ENCODE measurements around the gene RELL2.

Gene RELL2

DNA sequence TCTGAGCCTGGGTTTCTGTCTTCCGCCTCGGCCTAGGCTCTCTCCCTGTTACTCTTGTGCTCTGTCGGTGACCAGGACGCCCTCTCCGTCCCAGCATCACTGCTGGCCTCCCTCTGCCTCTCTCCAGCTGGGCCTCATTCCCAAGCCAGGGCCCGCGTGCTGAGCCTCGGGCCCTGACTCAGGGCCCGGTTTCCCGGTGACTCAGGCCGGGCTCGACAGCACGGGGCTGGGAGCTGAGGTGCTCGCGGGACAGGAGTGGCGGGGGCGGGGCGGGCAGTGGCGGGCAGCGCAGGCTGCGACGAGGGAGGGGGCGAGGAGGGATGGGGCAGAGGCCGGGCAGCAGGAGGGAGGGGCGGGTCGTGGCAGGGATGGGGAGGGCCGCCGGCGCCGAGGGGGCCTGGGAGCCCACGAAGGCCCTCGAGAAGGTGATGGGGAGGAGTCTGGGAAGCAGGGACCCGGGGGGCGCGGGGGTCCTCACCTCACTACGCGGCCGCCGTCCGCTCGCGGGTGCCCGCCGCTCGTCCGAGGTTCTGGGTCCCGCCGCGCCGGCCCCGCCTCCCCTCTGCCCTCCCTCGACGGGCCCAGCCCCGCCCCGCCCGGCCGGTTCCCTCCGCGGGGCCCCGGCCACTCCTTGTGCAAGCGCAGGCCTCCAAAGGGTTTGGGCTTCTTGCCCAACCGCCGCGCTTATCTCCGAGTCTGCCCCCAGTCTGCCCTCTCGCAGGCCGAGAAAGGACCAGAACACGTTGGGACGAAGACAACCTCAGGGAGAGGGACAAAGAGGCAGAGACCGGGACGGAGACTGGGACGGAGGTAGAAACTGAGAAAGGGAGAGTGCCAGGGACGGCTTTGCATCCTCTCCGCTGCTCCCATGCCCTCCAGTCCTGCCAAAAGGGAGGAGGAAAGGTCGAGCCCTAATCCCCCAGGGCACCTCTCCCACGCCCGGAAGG lies 45.2 kb downstream of the RELL2 start, which contains the start of gene ARAP3:
Gene ARAP3, minus strand, starts transcription at position 536 of the 947 bp plus-strand sequence. CDS start 1,744 bp downstream, outside the sequence.
- POLR2A ChIA-PET, result interaction anchor here (0.6 to 1.7 kb wide), 4 partner anchors 10 to 288 kb away, joined by 3 to 8 read pairs (median 4); partner anchors contain the start of gene DELE1
- H3K9me3 ChIP-seq (ENCODE audit: control insufficient read depth, insufficient read depth, low read depth, low read length), result no peaks in the 10 kb centered on the region
- CTCF ChIA-PET, result interaction anchor here (0.7 to 2.9 kb wide), 6 partner anchors 10 to 278 kb away, joined by 3 to 28 read pairs (median 6); no protein-coding TSS in a partner anchor
- peak within 1 kb of the TSS; percentile 52 for H3K4me3 ChIP-seq (ENCODE audit: low read depth, low read length)
- no peaks in the 10 kb centered on the region for H3K4me1 ChIP-seq (ENCODE audit: control insufficient read depth, insufficient read depth, low read length)
- H3K27ac ChIP-seq (ENCODE audit: extremely low read depth, low read depth, low read length), result peak within 1 kb of the TSS; percentile 52; the same call in 1 of the 2 replicates
- no peaks in the 10 kb centered on the region; a peak in 1 of 3 replicates for H3K36me3 ChIP-seq (ENCODE audit: control insufficient read depth in 2 of 2, insufficient read depth in 1 of 2, low read length in 2 of 2)
- TF ChIP-seq KLF9 (tag by site-specific recombination; IDR thresholded peaks at IDR 0.05; ENCODE audit: low read depth) (peak; percentile 63), ZBTB8A (tag by site-specific recombination; IDR thresholded peaks at IDR 0.05) (peak; percentile 52; the same call in 1 of the 2 replicates), ZNF362 (tag by site-specific recombination; IDR thresholded peaks at IDR 0.05) (no peak), REPIN1 (tag by site-specific recombination; IDR thresholded peaks at IDR 0.05; ENCODE audit: low read depth) (no peak), KLF10 (tag by site-specific recombination; IDR thresholded peaks at IDR 0.05) (peak; percentile 66; the same call in 1 of the 2 replicates), ZFP3 (tag by site-specific recombination; IDR thresholded peaks at IDR 0.05; ENCODE audit: low read depth) (no peak), ZNF629 (tag by site-specific recombination; IDR thresholded peaks at IDR 0.05) (0 out of 2 replicates have a peak, but pooled peaks have one; percentile 28), ZNF366 (tag by site-specific recombination; conservative IDR thresholded peaks at IDR 0.05) (peak; percentile 39; the same call in 1 of the 2 replicates), ZNF76 (tag by site-specific recombination; IDR thresholded peaks at IDR 0.05; ENCODE audit: borderline replicate concordance, low read depth) (peak; percentile 58; the same call in 1 of the 2 replicates), ZNF335 (tag by site-specific recombination; conservative IDR thresholded peaks at IDR 0.05) (peak; percentile 84), ZNF654 (tag by site-specific recombination; IDR thresholded peaks at IDR 0.05; ENCODE audit: low read depth) (no peak), ZBTB48 (tag by site-specific recombination; IDR thresholded peaks at IDR 0.05) (peak; percentile 66; the same call in 1 of the 2 replicates), ZNF585B (tag by site-specific recombination; IDR thresholded peaks at IDR 0.05) (no peak), ZIC2 (tag by site-specific recombination; IDR thresholded peaks at IDR 0.05) (peak; percentile 87), ZNF2 (tag by site-specific recombination; IDR thresholded peaks at IDR 0.05) (0 out of 2 replicates have a peak, but pooled peaks have one; percentile 75), ZNF677 (tag by site-specific recombination; IDR thresholded peaks at IDR 0.05) (no peak), ZBTB26 (tag by site-specific recombination; optimal IDR thresholded peaks at IDR 0.05) (peak; percentile 82), ZNF600 (tag by site-specific recombination; IDR thresholded peaks at IDR 0.05) (peak; percentile 73), ZFP69B (tag by site-specific recombination; IDR thresholded peaks at IDR 0.05) (peak; percentile 42; the same call in 1 of the 2 replicates), ZNF391 (tag by site-specific recombination; IDR thresholded peaks at IDR 0.05; ENCODE audit: borderline replicate concordance, low read depth) (peak; percentile 41; the same call in 1 of the 2 replicates), ZNF660 (tag by site-specific recombination; IDR thresholded peaks at IDR 0.05) (peak; percentile 44), ZBTB20 (tag by site-specific recombination; IDR thresholded peaks at IDR 0.05) (peak; percentile 78), ZNF488 (tag by site-specific recombination; IDR thresholded peaks at IDR 0.05) (no peak), ZNF324 (tag by site-specific recombination; IDR thresholded peaks at IDR 0.05) (no peak), BCL11B (tag by site-specific recombination; IDR thresholded peaks at IDR 0.05; ENCODE audit: low read depth) (no peak), ZBTB17 (tag by site-specific recombination; IDR thresholded peaks at IDR 0.05) (peak; percentile 34), GLIS1 (tag by site-specific recombination; IDR thresholded peaks at IDR 0.05) (peak; percentile 28; the same call in 1 of the 2 replicates), SP7 (tag by site-specific recombination; IDR thresholded peaks at IDR 0.05) (peak; percentile 67), ZNF341 (tag by site-specific recombination; IDR thresholded peaks at IDR 0.05; ENCODE audit: low read depth) (peak; percentile 10; the same call in 1 of the 2 replicates), ZNF174 (tag by site-specific recombination; IDR thresholded peaks at IDR 0.05) (no peak), GLIS2 (tag by site-specific recombination; IDR thresholded peaks at IDR 0.05) (peak; percentile 75), ZNF140 (tag by site-specific recombination; IDR thresholded peaks at IDR 0.05) (no peak), ZEB2 (tag by site-specific recombination; IDR thresholded peaks at IDR 0.05) (0 out of 2 replicates have a peak, but pooled peaks have one; percentile 17), ZNF548 (tag by site-specific recombination; IDR thresholded peaks at IDR 0.05) (no peak)
- TF ChIP-seq, protein P1, sequence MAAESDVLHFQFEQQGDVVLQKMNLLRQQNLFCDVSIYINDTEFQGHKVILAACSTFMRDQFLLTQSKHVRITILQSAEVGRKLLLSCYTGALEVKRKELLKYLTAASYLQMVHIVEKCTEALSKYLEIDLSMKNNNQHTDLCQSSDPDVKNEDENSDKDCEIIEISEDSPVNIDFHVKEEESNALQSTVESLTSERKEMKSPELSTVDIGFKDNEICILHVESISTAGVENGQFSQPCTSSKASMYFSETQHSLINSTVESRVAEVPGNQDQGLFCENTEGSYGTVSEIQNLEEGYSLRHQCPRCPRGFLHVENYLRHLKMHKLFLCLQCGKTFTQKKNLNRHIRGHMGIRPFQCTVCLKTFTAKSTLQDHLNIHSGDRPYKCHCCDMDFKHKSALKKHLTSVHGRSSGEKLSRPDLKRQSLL (tag by site-specific recombination; IDR thresholded peaks at IDR 0.05), result no peak

Measured in HEK293 (cell line).